ENCODE results near the gene POU2F2.

POU2F2 gene

GRCh38 chr19:42090672-42091071, 41.6 kb downstream of the POU2F2 start:
- Mint-ChIP-seq H3K4me3 (no peak overlapping the region), H3K27me3 (no peaks in the 10 kb centered on the region), H3K4me1 (ENCODE audit: low read depth) (peaks cover 38% of the 10 kb centered on the region), H3K36me3 (ENCODE audit: low read depth) (peaks cover 32% of the 10 kb centered on the region), H3K27ac (peak overlapping the region; percentile 71), H3K9me3 (no peaks in the 10 kb centered on the region)

GRCh38 chr19:42089772-42090171, 42.5 kb downstream of the POU2F2 start:
- H3K27ac Mint-ChIP-seq, result no peak overlapping the region

GRCh38 chr19:42089191-42089750, 43.0 kb downstream of the POU2F2 start:
- no peaks in the 10 kb centered on the region for H3K27me3 Mint-ChIP-seq
- H3K27ac Mint-ChIP-seq, result no peak overlapping the region
- peaks cover 18% of the 10 kb centered on the region for H3K36me3 Mint-ChIP-seq (ENCODE audit: low read depth)
- H3K4me1 Mint-ChIP-seq (ENCODE audit: low read depth), result peaks cover 38% of the 10 kb centered on the region
- no peaks in the 10 kb centered on the region for H3K9me3 Mint-ChIP-seq
- H3K4me3 Mint-ChIP-seq, result no peak overlapping the region

More at GRCh38 chr19:42089772-42090171, 42.5 kb downstream of the POU2F2 start:
- H3K27me3 Mint-ChIP-seq, result no peaks in the 10 kb centered on the region
- H3K36me3 Mint-ChIP-seq (ENCODE audit: low read depth), result peaks cover 23% of the 10 kb centered on the region
- H3K9me3 Mint-ChIP-seq, result no peaks in the 10 kb centered on the region
- peaks cover 38% of the 10 kb centered on the region for H3K4me1 Mint-ChIP-seq (ENCODE audit: low read depth)
- no peak overlapping the region for H3K4me3 Mint-ChIP-seq

GRCh38 chr19:42088471-42089190, 43.6 kb downstream of the POU2F2 start:
- H3K4me1 Mint-ChIP-seq (ENCODE audit: low read depth), result peaks cover 38% of the 10 kb centered on the region
- H3K9me3 Mint-ChIP-seq, result no peaks in the 10 kb centered on the region
- peak overlapping the region; percentile 26 for H3K27ac Mint-ChIP-seq
- peaks cover 19% of the 10 kb centered on the region for H3K36me3 Mint-ChIP-seq (ENCODE audit: low read depth)
- H3K27me3 Mint-ChIP-seq, result no peaks in the 10 kb centered on the region
- H3K4me3 Mint-ChIP-seq, result no peak overlapping the region

GRCh38 chr19:42086770-42087550, 45.3 kb downstream of the POU2F2 start:
- Mint-ChIP-seq H3K27ac (no peak overlapping the region), H3K4me1 (ENCODE audit: low read depth) (peaks cover 34% of the 10 kb centered on the region), H3K4me3 (no peak overlapping the region)

GRCh38 chr19:42086188-42086736, 46.0 kb downstream of the POU2F2 start:
- peak overlapping the region; percentile 6 for H3K27ac Mint-ChIP-seq
- H3K36me3 Mint-ChIP-seq (ENCODE audit: low read depth), result peaks cover 24% of the 10 kb centered on the region
- no peak overlapping the region for H3K4me3 Mint-ChIP-seq
- no peaks in the 10 kb centered on the region for H3K9me3 Mint-ChIP-seq
- H3K4me1 Mint-ChIP-seq (ENCODE audit: low read depth), result peaks cover 41% of the 10 kb centered on the region
- H3K27me3 Mint-ChIP-seq, result no peaks in the 10 kb centered on the region

More at GRCh38 chr19:42086770-42087550, 45.3 kb downstream of the POU2F2 start:
- H3K9me3 Mint-ChIP-seq, result no peaks in the 10 kb centered on the region
- peaks cover 17% of the 10 kb centered on the region for H3K36me3 Mint-ChIP-seq (ENCODE audit: low read depth)
- no peaks in the 10 kb centered on the region for H3K27me3 Mint-ChIP-seq

- Mint-ChIP-seq H3K4me3 (no peak overlapping the region), H3K4me1 (ENCODE audit: low read depth) (peaks cover 21% of the 10 kb centered on the region), H3K36me3 (ENCODE audit: low read depth) (peaks cover 31% of the 10 kb centered on the region), H3K9me3 (no peaks in the 10 kb centered on the region), H3K27me3 (no peaks in the 10 kb centered on the region), H3K27ac (no peak overlapping the region)
These were observed 48.7 kb downstream of the POU2F2 start for GRCh38 chr19:42083537-42083936.

- Mint-ChIP-seq H3K4me3 (no peak overlapping the region), H3K9me3 (no peaks in the 10 kb centered on the region), H3K4me1 (ENCODE audit: low read depth) (peaks cover 33% of the 10 kb centered on the region), H3K27me3 (no peaks in the 10 kb centered on the region), H3K36me3 (ENCODE audit: low read depth) (peaks cover 42% of the 10 kb centered on the region), H3K27ac (peak overlapping the region; percentile 74)
These were observed 50.6 kb downstream of the POU2F2 start for GRCh38 chr19:42081584-42082203.

- peaks cover 43% of the 10 kb centered on the region for H3K36me3 Mint-ChIP-seq (ENCODE audit: low read depth)
- peaks cover 37% of the 10 kb centered on the region for H3K4me1 Mint-ChIP-seq (ENCODE audit: low read depth)
- no peaks in the 10 kb centered on the region for H3K27me3 Mint-ChIP-seq
- H3K27ac Mint-ChIP-seq, result peak overlapping the region; percentile 23
- H3K9me3 Mint-ChIP-seq, result no peaks in the 10 kb centered on the region
- H3K4me3 Mint-ChIP-seq, result no peak overlapping the region
These were observed 51.4 kb downstream of the POU2F2 start for GRCh38 chr19:42080764-42081375.

- H3K27ac Mint-ChIP-seq, result no peak overlapping the region
- no peak overlapping the region for H3K4me3 Mint-ChIP-seq
- peaks cover 45% of the 10 kb centered on the region for H3K4me1 Mint-ChIP-seq (ENCODE audit: low read depth)
- no peaks in the 10 kb centered on the region for H3K27me3 Mint-ChIP-seq
- no peaks in the 10 kb centered on the region for H3K9me3 Mint-ChIP-seq
- H3K36me3 Mint-ChIP-seq (ENCODE audit: low read depth), result peaks cover 50% of the 10 kb centered on the region
These were observed 52.1 kb downstream of the POU2F2 start for GRCh38 chr19:42079886-42080763.

- Mint-ChIP-seq H3K9me3 (no peaks in the 10 kb centered on the region), H3K27me3 (no peaks in the 10 kb centered on the region), H3K4me3 (no peak overlapping the region), H3K27ac (peak overlapping the region; percentile 45), H3K36me3 (ENCODE audit: low read depth) (peaks cover 50% of the 10 kb centered on the region), H3K4me1 (ENCODE audit: low read depth) (peaks cover 51% of the 10 kb centered on the region)
These were observed 53.0 kb downstream of the POU2F2 start for GRCh38 chr19:42079276-42079669.

GRCh38 chr19:42078538-42079275, 53.5 kb downstream of the POU2F2 start:
- Mint-ChIP-seq H3K9me3 (no peaks in the 10 kb centered on the region), H3K27ac (peak overlapping the region; percentile 92), H3K4me1 (ENCODE audit: low read depth) (peaks cover 51% of the 10 kb centered on the region), H3K27me3 (no peaks in the 10 kb centered on the region), H3K36me3 (ENCODE audit: low read depth) (peaks cover 46% of the 10 kb centered on the region), H3K4me3 (peak overlapping the region; percentile 96)

- Mint-ChIP-seq H3K4me3 (peak overlapping the region; percentile 96), H3K27me3 (no peaks in the 10 kb centered on the region), H3K4me1 (ENCODE audit: low read depth) (peaks cover 51% of the 10 kb centered on the region), H3K27ac (peak overlapping the region; percentile 92), H3K36me3 (ENCODE audit: low read depth) (peaks cover 45% of the 10 kb centered on the region), H3K9me3 (no peaks in the 10 kb centered on the region)
These were observed 54.2 kb downstream of the POU2F2 start for GRCh38 chr19:42078058-42078457.
